WTC11 (cell line): Measurements from ENCODE around the gene ARID3B. TPM values are rescaled to one million over a fixed set of nuclear protein-coding genes. Genes with fewer than 3 reads are reported as not detected.

ENCODE experiments used
- ATAC-seq: fragments of 200-7000 bp; cut with Tn5 transposase; 2 replicates; pipeline ENCODE4 v1.10.0; 2021; ENCODE audit warnings: mild to moderate bottlenecking, moderate library complexity
- CTCF ChIA-PET: fragments of 300-600 bp; sonication (Branson Sonifier 250); formaldehyde crosslinking; loops from one replicate; lab custom pipeline; 2021; ENCODE audit warnings: antibody characterized with exemption; lab: Charles Lee
- POLR2A ChIA-PET: fragments of 350-600 bp; sonication (Branson Sonifier 250); formaldehyde crosslinking; loops from one replicate; lab custom pipeline; 2021; ENCODE audit warnings: antibody characterized with exemption; lab: Charles Lee
- DNase-seq: peaks from one replicate; pipeline ENCODE4 v3.0.0; 2021; ENCODE audit warnings: low spot score
- H3K27ac Mint-ChIP-seq: 2 replicates; pipeline ENCODE4 v1.8.0; 2021; ENCODE audit warnings: mixed read lengths
- H3K27me3 Mint-ChIP-seq: 2 replicates; pipeline ENCODE4 v1.8.0; 2021; ENCODE audit warnings: low read depth, mild to moderate bottlenecking, moderate library complexity, mixed read lengths
- H3K36me3 Mint-ChIP-seq: 2 replicates; pipeline ENCODE4 v1.8.0; 2021; ENCODE audit warnings: mixed read lengths
- H3K4me1 Mint-ChIP-seq: 2 replicates; pipeline ENCODE4 v1.8.0; 2022; ENCODE audit warnings: mixed read lengths
- H3K4me3 Mint-ChIP-seq: 2 replicates; pipeline ENCODE4 v1.8.0; 2021; ENCODE audit warnings: mild to moderate bottlenecking, moderate library complexity, mixed read lengths
- H3K9me3 Mint-ChIP-seq: 2 replicates; pipeline ENCODE4 v1.8.0; 2021; ENCODE audit warnings: mixed read lengths
- CBFB ChIP-seq: sonication (generic); formaldehyde crosslinking; IDR thresholded peaks from 2 replicates; pipeline ENCODE4 v1.8.1; 2022; ENCODE audit warnings: mild to moderate bottlenecking, low read depth, missing genetic modification reagents
- CDX4 ChIP-seq: fragments of 250-450 bp; sonication (Bioruptor Pico); IDR thresholded peaks from 2 replicates; pipeline ENCODE4 v1.9.0; 2021; ENCODE audit warnings: moderate library complexity, mild to moderate bottlenecking, inconsistent platforms, borderline replicate concordance
- CTCF ChIP-seq: fragments of 200-600 bp; IDR thresholded peaks from 2 replicates; pipeline ENCODE4 v1.8.0; 2022; ENCODE audit warnings: antibody characterized with exemption
- FOXP1 ChIP-seq: sonication (generic); formaldehyde crosslinking; IDR thresholded peaks from 2 replicates; pipeline ENCODE4 v1.8.0; 2022; ENCODE audit warnings: missing genetic modification reagents, mild to moderate bottlenecking, moderate library complexity, borderline replicate concordance
- MLX ChIP-seq: sonication (generic); formaldehyde crosslinking; IDR thresholded peaks from 2 replicates; pipeline ENCODE4 v1.8.1; 2023; ENCODE audit warnings: mild to moderate bottlenecking, missing genetic modification reagents, moderate library complexity
- NR3C1 ChIP-seq: sonication (generic); formaldehyde crosslinking; conservative IDR thresholded peaks from 2 replicates; pipeline ENCODE4 v1.8.1; 2023; ENCODE audit warnings: low read depth, mild to moderate bottlenecking, missing genetic modification reagents
- PRRX2 ChIP-seq: fragments of 250-450 bp; sonication (Bioruptor Pico); IDR thresholded peaks from 2 replicates; pipeline ENCODE4 v1.8.0; 2021; ENCODE audit warnings: mild to moderate bottlenecking
- SOX15 ChIP-seq: fragments of 250-450 bp; sonication (Bioruptor Pico); IDR thresholded peaks from 2 replicates; pipeline ENCODE4 v1.9.0; 2021; ENCODE audit warnings: mild to moderate bottlenecking
- TCF7 ChIP-seq: sonication (generic); formaldehyde crosslinking; IDR thresholded peaks from 2 replicates; pipeline ENCODE4 v1.8.0; 2022; ENCODE audit warnings: mild to moderate bottlenecking, low read depth, missing genetic modification reagents, moderate library complexity
- ZNF263 ChIP-seq: sonication (generic); formaldehyde crosslinking; IDR thresholded peaks from 2 replicates; pipeline ENCODE4 v1.8.1; 2022; ENCODE audit warnings: low read depth, mild to moderate bottlenecking, moderate library complexity, missing genetic modification reagents
- ZNF416 ChIP-seq: fragments of 250-450 bp; sonication (Bioruptor Pico); IDR thresholded peaks from 2 replicates; pipeline ENCODE4 v1.9.0; 2021; ENCODE audit warnings: mild to moderate bottlenecking, inconsistent platforms
- ZNF512 ChIP-seq: sonication (generic); formaldehyde crosslinking; IDR thresholded peaks from 2 replicates; pipeline ENCODE4 v1.8.1; 2022; ENCODE audit warnings: missing genetic modification reagents, borderline replicate concordance
- total RNA-seq: library from RNA; stranded (reverse); gene quantifications from 3 replicates; pipeline ENCODE4 v1.2.3, GENCODE V29; 2021
- TF ChIP-seq, protein P1 (sequence below): sonication (generic); formaldehyde crosslinking; IDR thresholded peaks from 2 replicates; pipeline ENCODE4 v1.8.0; 2023; ENCODE audit warnings: missing genetic modification reagents
- TF ChIP-seq, protein P2 (sequence below): sonication (generic); formaldehyde crosslinking; IDR thresholded peaks from 2 replicates; pipeline ENCODE4 v1.8.1; 2023; ENCODE audit warnings: mild to moderate bottlenecking, moderate library complexity, missing genetic modification reagents
- TF ChIP-seq, protein P3 (sequence below): fragments of 250-450 bp; sonication (Bioruptor Pico); IDR thresholded peaks from 2 replicates; pipeline ENCODE4 v1.9.0; 2021; ENCODE audit warnings: mild to moderate bottlenecking
- TF ChIP-seq, protein P4 (sequence below): sonication (generic); formaldehyde crosslinking; IDR thresholded peaks from 2 replicates; pipeline ENCODE4 v1.8.1; 2022; ENCODE audit warnings: mild to moderate bottlenecking, missing genetic modification reagents, moderate library complexity, borderline replicate concordance
- TF ChIP-seq, protein P5 (sequence below): sonication (generic); formaldehyde crosslinking; IDR thresholded peaks from 2 replicates; pipeline ENCODE4 v1.8.0; 2022; ENCODE audit warnings: mild to moderate bottlenecking, missing genetic modification reagents

ARID3B gene
- total RNA-seq, 1 experiment from 2014 or later, result 133 TPM

DNA sequence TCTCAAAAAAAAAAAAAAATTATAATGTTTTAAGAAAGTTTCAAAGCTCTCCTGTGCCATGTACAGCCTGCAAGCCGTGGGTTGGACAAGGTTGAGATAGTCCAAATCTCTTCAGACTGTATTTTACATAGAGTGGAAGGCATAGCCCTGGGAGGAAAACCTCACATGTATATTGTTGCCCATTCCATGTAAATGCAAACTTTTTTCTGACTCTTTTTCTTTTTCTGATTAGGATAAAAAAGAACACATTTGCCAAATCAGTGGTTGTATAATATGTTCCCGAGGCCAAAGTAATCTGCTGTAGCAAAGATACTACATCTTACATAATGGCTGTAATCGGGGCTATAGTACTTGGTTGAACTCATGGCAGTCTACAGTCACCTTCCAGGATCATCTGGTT is 44.4 kb upstream of the ARID3B start:
- TF ChIP-seq TCF7 (CRISPR knock-in tag), result no peak
- TF ChIP-seq, protein P1, sequence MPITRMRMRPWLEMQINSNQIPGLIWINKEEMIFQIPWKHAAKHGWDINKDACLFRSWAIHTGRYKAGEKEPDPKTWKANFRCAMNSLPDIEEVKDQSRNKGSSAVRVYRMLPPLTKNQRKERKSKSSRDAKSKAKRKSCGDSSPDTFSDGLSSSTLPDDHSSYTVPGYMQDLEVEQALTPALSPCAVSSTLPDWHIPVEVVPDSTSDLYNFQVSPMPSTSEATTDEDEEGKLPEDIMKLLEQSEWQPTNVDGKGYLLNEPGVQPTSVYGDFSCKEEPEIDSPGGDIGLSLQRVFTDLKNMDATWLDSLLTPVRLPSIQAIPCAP (CRISPR knock-in tag), result no peak
- TF ChIP-seq NR3C1, result no peak
- TF ChIP-seq, protein P2, sequence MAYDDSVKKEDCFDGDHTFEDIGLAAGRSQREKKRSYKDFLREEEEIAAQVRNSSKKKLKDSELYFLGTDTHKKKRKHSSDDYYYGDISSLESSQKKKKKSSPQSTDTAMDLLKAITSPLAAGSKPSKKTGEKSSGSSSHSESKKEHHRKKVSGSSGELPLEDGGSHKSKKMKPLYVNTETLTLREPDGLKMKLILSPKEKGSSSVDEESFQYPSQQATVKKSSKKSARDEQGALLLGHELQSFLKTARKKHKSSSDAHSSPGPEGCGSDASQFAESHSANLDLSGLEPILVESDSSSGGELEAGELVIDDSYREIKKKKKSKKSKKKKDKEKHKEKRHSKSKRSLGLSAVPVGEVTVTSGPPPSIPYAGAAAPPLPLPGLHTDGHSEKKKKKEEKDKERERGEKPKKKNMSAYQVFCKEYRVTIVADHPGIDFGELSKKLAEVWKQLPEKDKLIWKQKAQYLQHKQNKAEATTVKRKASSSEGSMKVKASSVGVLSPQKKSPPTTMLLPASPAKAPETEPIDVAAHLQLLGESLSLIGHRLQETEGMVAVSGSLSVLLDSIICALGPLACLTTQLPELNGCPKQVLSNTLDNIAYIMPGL, result no peak
- no peak for TF ChIP-seq CBFB (CRISPR knock-in tag)
- TF ChIP-seq ZNF263 (CRISPR knock-in tag), result no peak
- no peak for TF ChIP-seq CDX4
- no peak for TF ChIP-seq PRRX2 (CRISPR knock-in tag)
- TF ChIP-seq, protein P3, sequence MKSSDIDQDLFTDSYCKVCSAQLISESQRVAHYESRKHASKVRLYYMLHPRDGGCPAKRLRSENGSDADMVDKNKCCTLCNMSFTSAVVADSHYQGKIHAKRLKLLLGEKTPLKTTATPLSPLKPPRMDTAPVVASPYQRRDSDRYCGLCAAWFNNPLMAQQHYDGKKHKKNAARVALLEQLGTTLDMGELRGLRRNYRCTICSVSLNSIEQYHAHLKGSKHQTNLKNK (CRISPR knock-in tag), result no peak
- no peak for TF ChIP-seq SOX15
- TF ChIP-seq FOXP1 (CRISPR knock-in tag), result no peak
- TF ChIP-seq, protein P4, sequence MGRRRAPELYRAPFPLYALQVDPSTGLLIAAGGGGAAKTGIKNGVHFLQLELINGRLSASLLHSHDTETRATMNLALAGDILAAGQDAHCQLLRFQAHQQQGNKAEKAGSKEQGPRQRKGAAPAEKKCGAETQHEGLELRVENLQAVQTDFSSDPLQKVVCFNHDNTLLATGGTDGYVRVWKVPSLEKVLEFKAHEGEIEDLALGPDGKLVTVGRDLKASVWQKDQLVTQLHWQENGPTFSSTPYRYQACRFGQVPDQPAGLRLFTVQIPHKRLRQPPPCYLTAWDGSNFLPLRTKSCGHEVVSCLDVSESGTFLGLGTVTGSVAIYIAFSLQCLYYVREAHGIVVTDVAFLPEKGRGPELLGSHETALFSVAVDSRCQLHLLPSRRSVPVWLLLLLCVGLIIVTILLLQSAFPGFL (CRISPR knock-in tag), result no peak
- no peak for TF ChIP-seq MLX (CRISPR knock-in tag)
- TF ChIP-seq, protein P5, sequence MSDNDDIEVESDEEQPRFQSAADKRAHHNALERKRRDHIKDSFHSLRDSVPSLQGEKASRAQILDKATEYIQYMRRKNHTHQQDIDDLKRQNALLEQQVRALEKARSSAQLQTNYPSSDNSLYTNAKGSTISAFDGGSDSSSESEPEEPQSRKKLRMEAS, result no peak
- no peak for TF ChIP-seq CTCF
- TF ChIP-seq ZNF416, result no peak
- no peak for TF ChIP-seq ZNF512 (CRISPR knock-in tag)
- Mint-ChIP-seq H3K9me3 (no peaks in the 10 kb centered on the region), H3K4me3 (no peak overlapping the region), H3K27me3 (no peaks in the 10 kb centered on the region), H3K4me1 (peaks cover 4% of the 10 kb centered on the region), H3K27ac (0 out of 2 replicates have a peak overlapping the region, but pooled peaks have one; percentile 15), H3K36me3 (peaks cover 3% of the 10 kb centered on the region; the same call in 1 of the 2 replicates)
- ChIA-PET POLR2A (no interaction called here), CTCF (interaction anchor here (0.6 kb wide), 1 partner anchor 1415 kb away, joined by 3 read pairs; no protein-coding TSS in a partner anchor)
- ATAC-seq (no peak), DNase-seq (no peak)
